NCI-H446 (cell line): ENCODE results near the gene LRP5.

Experiments used
- DNase-seq, 2 experiments: peaks; one replicate each; lab custom pipeline; 2025; lab: John Stamatoyannopoulos, UW

The LRP5 gene

GRCh38 chr11:68371171-68372041 lies 59.0 kb downstream of the LRP5 start:
- DNase-seq, result no peak

- DNase-seq, result no peak
Measured at GRCh38 chr11:68372114-68372513, 59.7 kb downstream of the LRP5 start.

GRCh38 chr11:68372625-68373024 lies 60.2 kb downstream of the LRP5 start:
- DNase-seq, result no peak

GRCh38 chr11:68373189-68373814 lies 60.9 kb downstream of the LRP5 start:
- DNase-seq, result peak in 1 of 2 experiments; percentile 47

- no peak for DNase-seq
Measured at GRCh38 chr11:68373815-68374501, 61.6 kb downstream of the LRP5 start.

- no peak for DNase-seq
Measured at GRCh38 chr11:68374531-68374930, 62.1 kb downstream of the LRP5 start.

GRCh38 chr11:68375337-68375736 lies 62.9 kb downstream of the LRP5 start:
- DNase-seq, result no peak

GRCh38 chr11:68375766-68376165 lies 63.4 kb downstream of the LRP5 start:
- no peak for DNase-seq

GRCh38 chr11:68377389-68377795 lies 65.0 kb downstream of the LRP5 start:
- DNase-seq, result no peak

GRCh38 chr11:68379206-68379605 lies 66.8 kb downstream of the LRP5 start:
- no peak for DNase-seq

GRCh38 chr11:68380786-68381622 lies 68.6 kb downstream of the LRP5 start:
- no peak for DNase-seq

GRCh38 chr11:68381716-68382115 lies 69.3 kb downstream of the LRP5 start:
- no peak for DNase-seq

- no peak for DNase-seq
Measured at GRCh38 chr11:68382358-68382998, 70.1 kb downstream of the LRP5 start.

GRCh38 chr11:68383976-68384501 lies 71.6 kb downstream of the LRP5 start:
- peak; percentile 71 to 76 for DNase-seq

- DNase-seq, result no peak
Measured at GRCh38 chr11:68384530-68385081, 72.2 kb downstream of the LRP5 start.

- DNase-seq, result no peak
Measured at GRCh38 chr11:68385128-68385527, 72.7 kb downstream of the LRP5 start.

- no peak for DNase-seq
Measured at GRCh38 chr11:68386331-68386978, 74.1 kb downstream of the LRP5 start.

- DNase-seq, result no peak
Measured at GRCh38 chr11:68387840-68388239, 75.4 kb downstream of the LRP5 start.

GRCh38 chr11:68388595-68389198 lies 76.3 kb downstream of the LRP5 start:
- DNase-seq, result no peak

- DNase-seq, result no peak
Measured at GRCh38 chr11:68390315-68390714, 77.9 kb downstream of the LRP5 start.
